ENCODE data around the gene VAV2.

The VAV2 gene

GRCh38 chr9:133734590-133735414 is 257.3 kb downstream of the VAV2 start:
- no peak for DNase-seq

- DNase-seq: no peak
These were observed 258.2 kb downstream of the VAV2 start for GRCh38 chr9:133733796-133734533.

- no peak for DNase-seq
These were observed 258.7 kb downstream of the VAV2 start for GRCh38 chr9:133733421-133733795.

- DNase-seq: no peak
These were observed 259.3 kb downstream of the VAV2 start for GRCh38 chr9:133732639-133733408.

DNA sequence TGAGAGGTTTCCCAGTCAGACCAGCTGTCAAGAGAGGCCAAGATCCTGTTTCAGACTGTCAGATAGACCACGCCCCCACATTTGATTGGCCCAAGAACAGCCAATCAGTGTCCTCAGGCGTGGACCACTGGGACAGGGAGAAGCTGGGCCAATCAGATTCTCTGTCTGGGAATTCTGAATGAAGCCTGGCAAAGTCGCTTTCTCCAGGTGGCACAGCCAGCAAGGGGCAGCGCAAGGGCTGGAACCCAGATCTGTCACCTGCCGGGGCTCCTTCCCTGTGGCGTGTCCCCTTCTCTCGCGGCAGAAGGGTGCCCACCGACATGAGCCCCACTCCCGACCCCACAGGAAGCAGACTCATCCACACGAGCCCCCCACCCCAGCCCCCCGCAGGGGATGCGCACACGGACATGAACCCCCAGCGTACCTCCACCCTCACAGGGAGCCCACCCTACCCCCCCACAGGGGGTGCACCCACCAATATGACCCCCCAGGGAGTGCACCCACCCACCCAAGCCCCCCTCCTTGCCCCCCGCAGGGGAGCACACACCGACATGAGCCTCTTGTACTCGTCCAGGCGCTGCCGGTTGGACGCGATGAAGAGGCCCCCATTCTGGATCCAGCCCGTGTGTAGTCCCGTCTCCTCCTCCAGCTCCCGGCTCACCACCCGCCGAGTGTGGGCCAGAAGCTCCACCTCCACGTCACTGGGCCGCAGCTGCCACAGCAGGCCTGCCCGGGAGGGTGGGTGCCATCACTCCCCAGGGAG is 260.1 kb downstream of the VAV2 start:
- no peak for DNase-seq

DNA sequence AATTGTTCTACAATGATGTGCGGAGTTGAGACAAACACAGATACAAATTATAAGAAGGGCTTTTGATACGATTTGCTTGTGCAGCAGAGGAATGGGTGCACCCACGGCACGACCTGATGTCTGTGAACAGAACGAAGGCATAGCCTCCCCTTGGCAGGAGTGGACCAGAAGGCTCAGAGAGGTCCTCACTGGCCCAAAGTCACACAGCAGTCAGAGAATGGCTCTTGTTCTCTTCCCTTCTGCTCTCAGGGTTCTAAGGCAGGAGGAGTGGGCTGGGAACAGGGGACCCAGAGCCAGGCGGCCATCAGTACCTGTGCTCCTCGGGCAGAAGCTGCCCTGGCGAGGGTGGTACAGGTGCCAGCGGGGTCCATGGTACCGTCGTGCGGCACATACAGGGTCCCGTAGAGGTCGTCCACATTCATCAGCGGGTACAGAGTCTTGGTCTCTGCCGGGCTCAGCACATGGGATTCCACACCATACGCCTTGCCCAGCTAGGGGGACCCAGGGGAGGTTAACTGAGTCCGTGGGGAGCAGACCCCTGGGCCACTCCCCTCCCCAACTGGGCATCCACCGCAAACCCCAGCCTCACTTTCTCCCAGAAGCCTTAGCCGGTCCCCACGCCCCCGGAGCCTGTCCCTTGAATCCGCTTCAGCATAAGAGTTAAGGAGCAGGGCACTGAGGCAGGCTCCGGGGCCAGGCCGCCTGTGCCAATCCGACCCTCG is 261.0 kb downstream of the VAV2 start:
- DNase-seq: no peak

- no peak for DNase-seq
These were observed 262.4 kb downstream of the VAV2 start for GRCh38 chr9:133729617-133730281.

DNA sequence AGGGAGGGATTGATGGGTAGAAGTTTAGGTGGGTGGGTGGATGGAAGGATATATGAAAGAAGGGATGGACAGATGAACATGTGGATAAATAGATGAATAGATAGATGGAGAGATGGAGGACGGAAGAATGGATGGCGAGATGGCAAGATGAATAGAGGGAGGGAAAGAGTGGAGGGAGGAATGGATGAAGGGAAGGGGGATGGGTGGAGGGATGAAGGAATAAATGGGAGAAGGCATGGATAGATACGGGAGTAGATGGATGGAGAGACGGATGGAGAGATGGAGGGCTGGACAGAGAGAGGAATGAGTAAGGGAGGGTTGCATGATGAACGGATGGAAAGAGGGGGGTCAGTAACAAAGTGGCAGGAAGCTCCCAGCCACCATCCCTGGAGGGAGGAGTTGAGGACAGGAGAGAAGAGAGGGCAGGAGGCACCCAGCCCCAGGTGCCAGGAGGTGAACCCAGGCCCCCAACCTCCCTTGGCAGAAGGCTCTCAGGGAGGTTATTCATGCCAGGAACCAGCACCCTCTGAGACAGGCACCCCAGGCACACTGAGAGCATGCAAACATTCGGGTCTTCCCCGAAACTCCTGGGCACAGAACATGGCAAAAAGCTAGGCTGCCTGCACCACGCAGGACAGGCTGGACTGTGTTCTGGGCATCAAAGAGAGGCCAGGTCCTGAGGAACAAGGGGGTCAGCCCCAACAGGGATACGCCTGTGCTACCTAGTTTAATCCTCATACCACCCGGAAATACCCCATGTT is 263.1 kb downstream of the VAV2 start:
- no peak for DNase-seq

- no peak for DNase-seq
These were observed 264.2 kb downstream of the VAV2 start for GRCh38 chr9:133727876-133728441.

GRCh38 chr9:133727277-133727875 is 264.7 kb downstream of the VAV2 start:
- DNase-seq: no peak

DNA sequence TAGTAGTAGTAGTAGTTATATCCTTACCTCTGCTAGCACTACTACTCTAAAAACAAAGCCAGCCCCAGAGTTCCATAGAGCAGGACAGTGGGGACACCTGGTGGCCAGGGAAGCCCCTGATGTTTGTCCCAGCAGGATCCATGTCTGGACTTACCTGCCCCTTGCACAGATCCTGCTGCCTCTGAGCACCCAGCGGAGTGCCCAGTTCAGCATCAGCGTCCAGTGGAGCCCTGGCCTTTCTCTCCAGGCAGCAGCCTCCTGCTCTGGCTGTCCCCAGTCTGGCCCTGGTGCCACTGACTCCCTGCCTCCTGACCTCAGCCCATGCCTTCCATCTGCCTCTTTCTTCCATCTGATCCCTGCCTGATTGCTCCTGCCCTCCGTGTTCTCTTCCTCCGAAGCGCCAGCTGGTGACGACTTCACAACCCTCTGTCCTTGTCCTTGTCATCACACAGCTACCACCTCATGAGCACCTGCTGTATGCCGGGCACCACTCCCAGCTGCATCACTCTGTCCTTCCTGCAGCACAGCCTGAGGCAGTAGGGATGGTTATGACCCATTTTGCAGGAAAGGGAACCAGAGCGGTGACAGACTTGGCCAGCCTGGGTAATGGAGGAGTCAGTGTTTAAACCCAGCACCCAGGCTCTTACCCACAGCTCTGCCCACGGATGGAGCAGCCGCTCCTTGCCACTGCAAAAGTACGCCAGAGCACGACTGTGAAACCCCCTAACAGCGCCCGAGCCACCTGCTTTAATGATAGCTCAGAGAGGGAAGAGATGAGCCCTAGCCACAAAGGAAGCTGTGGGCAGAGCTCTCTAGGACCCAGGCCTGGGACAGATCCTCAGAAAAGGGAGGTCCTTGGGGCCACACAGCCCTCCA is 265.5 kb downstream of the VAV2 start:
- peak; percentile 52 to 57 for DNase-seq

- DNase-seq: no peak
These were observed 266.2 kb downstream of the VAV2 start for GRCh38 chr9:133725886-133726285.

- no peak for DNase-seq
These were observed 273.4 kb downstream of the VAV2 start for GRCh38 chr9:133718563-133719315.

DNA sequence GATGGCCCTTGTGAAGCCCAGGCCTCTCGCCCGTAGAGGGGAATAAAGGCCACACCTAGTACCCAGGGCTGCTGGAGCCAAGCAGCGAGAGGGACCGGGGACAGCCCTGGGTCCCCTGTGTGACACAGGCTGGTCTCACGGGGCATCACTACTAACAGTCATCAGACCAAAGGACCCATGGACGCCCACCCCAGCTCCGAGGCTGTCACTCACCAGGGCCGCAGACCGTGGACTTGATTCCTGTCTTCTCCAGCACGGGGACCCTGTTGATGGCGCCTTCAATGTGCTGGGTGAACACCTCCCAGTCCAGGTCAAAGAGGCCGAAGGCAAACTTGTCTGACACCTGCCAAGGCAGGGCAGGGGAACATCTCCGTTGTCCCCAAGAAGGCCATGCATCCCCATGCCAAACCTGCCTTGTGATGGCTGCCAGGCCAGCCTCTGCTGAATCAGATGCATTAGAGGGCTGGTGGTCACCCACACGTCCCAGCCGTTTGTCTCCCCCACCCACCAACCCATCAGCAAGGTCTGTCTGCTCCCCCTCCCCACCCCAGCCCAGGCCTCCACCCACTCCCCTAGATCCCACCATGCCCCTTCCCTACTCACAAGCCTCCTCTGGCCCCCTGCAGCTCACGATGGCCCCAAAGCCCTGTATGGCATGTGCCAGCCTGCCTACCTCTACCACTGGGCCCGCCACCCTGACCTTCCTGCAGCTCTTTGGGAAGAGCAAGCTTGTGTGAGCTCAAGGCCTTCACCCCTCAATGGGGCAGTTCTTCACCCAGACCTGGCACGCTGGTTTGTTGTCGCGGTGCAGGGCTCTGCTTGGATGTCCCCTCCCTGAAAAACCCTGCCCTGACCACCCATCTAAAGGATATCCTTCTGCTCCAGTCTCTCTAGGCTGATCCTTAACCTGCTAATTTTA is 274.8 kb downstream of the VAV2 start:
- no peak for DNase-seq

DNA sequence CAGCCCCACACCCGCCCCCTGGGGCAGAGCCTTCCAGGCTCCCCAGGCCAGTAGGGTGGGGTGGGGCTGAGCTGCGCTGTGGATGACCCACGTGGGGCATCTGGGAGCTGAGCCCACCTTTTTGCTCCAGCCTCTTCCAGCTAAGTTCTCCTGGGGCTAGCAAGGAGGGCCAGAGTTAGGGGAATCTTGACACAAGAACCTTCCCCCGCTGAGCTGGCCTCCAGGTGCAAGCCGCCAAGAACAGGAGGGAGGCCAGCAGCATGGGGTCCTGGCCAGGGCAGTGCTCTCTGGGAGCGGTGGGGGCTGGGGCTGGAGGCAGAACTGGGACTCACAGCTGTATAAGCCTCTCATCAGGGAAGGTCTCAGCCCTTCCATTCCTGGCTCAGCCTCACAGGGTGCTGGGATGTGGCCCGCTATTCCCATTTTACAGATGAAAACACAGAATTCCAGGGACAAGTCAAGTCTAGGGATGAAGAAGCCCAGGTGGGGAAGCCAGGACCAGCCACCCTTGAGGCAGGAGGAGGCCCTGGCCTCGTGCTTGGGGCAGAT is 275.5 kb downstream of the VAV2 start:
- no peak for DNase-seq

GRCh38 chr9:133715866-133716563 is 276.1 kb downstream of the VAV2 start:
- DNase-seq: peak in 1 of 2 experiments; percentile 46

All from stimulated activated CD4-positive, alpha-beta T cell treated with anti-CD3 and anti-CD28 coated beads, Interleukin-4, amount 100 ng/mL, for 4 hours (primary cell).